Stimulated activated CD8-positive, alpha-beta memory T cell treated with anti-CD3 and anti-CD28 coated beads, Interleukin-12 subunit alpha, Interleukin-12 subunit beta, amount 100 ng/mL, for 24 hours (primary cell): ENCODE results near the gene HLA-DPA1.

Experiments
- DNase-seq: peaks from one replicate; pipeline ENCODE4 v3.0.0-alpha.2; 2020; ENCODE audit errors: extremely low read depth

Gene HLA-DPA1

DNA sequence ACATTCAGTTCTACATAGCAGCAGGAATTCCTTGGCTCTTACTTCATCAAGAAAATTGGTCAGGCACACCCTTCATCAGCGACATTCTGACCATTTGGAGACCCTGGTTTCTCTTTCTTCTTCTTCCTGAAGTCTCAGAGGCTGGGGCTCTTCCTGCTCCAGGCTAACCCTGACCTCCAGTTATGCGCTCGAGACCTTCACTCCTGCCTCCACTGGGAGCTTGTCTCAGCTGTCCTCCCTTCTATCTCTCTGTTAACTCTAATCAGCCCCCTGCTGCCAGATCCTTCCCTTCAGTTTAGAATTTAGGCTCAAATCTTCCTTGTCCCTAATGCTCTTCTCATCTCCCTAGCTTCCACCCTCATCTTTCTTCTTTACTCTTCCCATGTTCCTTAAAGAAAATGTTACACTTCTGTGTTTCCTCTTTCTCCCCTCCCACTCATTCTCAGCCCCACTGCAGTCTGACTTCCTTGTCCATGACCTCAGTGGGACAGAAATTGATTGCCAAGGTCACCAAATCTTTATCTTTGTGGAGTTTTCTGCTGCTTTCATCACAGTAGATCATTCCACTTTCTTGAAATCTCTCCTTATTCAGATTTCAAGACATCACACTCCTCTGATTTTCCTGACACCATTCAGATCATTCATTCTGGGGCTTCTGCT is 55.6 kb downstream of the HLA-DPA1 start:
- DNase-seq: no peak

DNA sequence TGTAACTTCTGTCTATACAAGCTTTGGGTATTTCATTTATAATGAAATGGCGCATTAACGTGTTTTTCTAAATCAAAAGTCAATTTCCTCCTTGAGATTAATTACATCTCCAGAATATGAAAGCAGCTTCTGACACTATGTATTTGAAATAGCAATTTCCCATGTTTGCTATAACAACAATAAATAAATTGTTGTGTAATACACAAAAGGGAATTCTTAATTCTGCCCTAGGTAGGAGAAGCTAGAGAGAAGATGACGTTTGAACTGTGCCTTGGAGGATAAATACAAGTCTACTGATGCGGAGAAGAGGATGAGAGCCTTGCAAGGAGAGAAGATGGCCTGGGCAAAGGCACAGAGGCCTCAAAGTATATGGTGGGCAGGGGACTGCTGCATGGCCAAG is 56.4 kb downstream of the HLA-DPA1 start:
- no peak for DNase-seq

GRCh38 chr6:33015798-33016197 is 57.7 kb downstream of the HLA-DPA1 start:
- DNase-seq: no peak

DNA sequence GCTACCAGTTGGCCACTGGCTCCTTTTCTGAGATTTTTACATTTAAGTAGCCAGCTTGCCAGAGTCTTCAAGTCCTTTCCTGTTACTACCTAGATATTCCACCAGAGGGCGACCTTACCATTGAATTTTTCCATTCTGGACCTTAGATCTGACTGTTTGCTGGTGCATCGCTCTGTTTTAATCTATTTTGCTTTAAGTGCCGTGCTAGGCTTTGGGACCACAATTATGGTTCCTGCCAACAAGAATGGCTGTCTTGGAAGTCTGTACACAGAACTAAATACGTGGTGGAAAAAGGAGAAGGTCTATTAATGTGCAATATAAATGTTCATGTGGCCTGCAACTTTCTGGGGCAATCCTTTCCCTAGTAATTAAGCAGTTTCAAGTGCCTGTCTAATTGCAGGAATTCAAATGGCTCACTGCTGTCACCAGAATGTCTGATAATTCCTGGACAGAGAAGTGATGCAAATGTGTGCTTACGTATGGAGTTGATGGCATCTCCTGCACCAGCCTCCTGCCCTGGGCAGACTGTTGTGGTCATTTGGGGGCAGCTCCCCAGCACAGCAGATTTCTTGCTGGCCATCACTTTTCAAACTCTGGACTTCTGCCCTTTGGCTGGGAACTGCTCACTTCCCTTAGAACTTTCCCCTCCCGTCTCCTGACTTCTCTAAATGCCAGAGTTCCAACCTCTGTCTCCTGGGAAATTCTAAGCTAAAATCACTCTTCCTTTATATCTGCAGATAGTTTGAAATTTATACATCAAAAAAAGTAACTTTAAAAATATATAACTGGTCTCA is 58.4 kb downstream of the HLA-DPA1 start:
- DNase-seq: no peak
